ENCODE data around the gene ANGPT4. TPM values are rescaled to one million over a fixed set of nuclear protein-coding genes. Genes with fewer than 3 reads are reported as not detected.

Gene ANGPT4
- total RNA-seq, 1 donor from 2014 or later, result 0.12 TPM

- H3K4me3 Mint-ChIP-seq (ENCODE audit: unreplicated experiment), result peak within 1 kb of the TSS; percentile 78
- peaks cover 4% of the 10 kb centered on the region for H3K9me3 Mint-ChIP-seq (ENCODE audit: low read depth)
- H3K4me1 Mint-ChIP-seq (ENCODE audit: low read depth), result peaks cover 24% of the 10 kb centered on the region
- H3K27me3 Mint-ChIP-seq (ENCODE audit: low read depth), result no peaks in the 10 kb centered on the region
- peak within 1 kb of the TSS; percentile 78 for H3K27ac Mint-ChIP-seq (ENCODE audit: unreplicated experiment)
- DNase-seq (ENCODE audit: low spot score), result peak; percentile 98
- no peaks in the 10 kb centered on the region for H3K36me3 Mint-ChIP-seq (ENCODE audit: low read depth)
- no peak for TF ChIP-seq CTCF (IDR thresholded peaks at IDR 0.05)
Observed at GRCh38 chr20:833450-834150, 82.5 kb downstream of the ANGPT4 start, which contains the start of gene FAM110A. FAM110A (plus strand) TSS chr20:833715; CDS start chr20:844805, 11,090 bp downstream.

GRCh38 chr20:833121-833449 lies 83.0 kb downstream of the ANGPT4 start:
- peak; percentile 6 for TF ChIP-seq CTCF (IDR thresholded peaks at IDR 0.05)

GRCh38 chr20:831956-832355 lies 84.2 kb downstream of the ANGPT4 start:
- Mint-ChIP-seq H3K4me1 (ENCODE audit: low read depth) (peaks cover 24% of the 10 kb centered on the region), H3K27me3 (ENCODE audit: low read depth) (no peaks in the 10 kb centered on the region), H3K36me3 (ENCODE audit: low read depth) (no peaks in the 10 kb centered on the region), H3K9me3 (ENCODE audit: low read depth) (no peaks in the 10 kb centered on the region), H3K27ac (ENCODE audit: unreplicated experiment) (no peak overlapping the region), H3K4me3 (ENCODE audit: unreplicated experiment) (no peak overlapping the region)
- no peak for TF ChIP-seq CTCF (IDR thresholded peaks at IDR 0.05)
- peak; percentile 4 for DNase-seq (ENCODE audit: low spot score)

More at GRCh38 chr20:833121-833449, 83.0 kb downstream of the ANGPT4 start:
- Mint-ChIP-seq H3K9me3 (ENCODE audit: low read depth) (no peaks in the 10 kb centered on the region), H3K4me3 (ENCODE audit: unreplicated experiment) (peak overlapping the region; percentile 78), H3K27ac (ENCODE audit: unreplicated experiment) (peak overlapping the region; percentile 78), H3K4me1 (ENCODE audit: low read depth) (peaks cover 24% of the 10 kb centered on the region), H3K36me3 (ENCODE audit: low read depth) (no peaks in the 10 kb centered on the region), H3K27me3 (ENCODE audit: low read depth) (no peaks in the 10 kb centered on the region)
- DNase-seq (ENCODE audit: low spot score), result no peak

GRCh38 chr20:831251-831650 lies 84.9 kb downstream of the ANGPT4 start:
- H3K4me3 Mint-ChIP-seq (ENCODE audit: unreplicated experiment), result no peak overlapping the region
- no peak overlapping the region for H3K27ac Mint-ChIP-seq (ENCODE audit: unreplicated experiment)
- H3K36me3 Mint-ChIP-seq (ENCODE audit: low read depth), result no peaks in the 10 kb centered on the region
- H3K9me3 Mint-ChIP-seq (ENCODE audit: low read depth), result no peaks in the 10 kb centered on the region
- peak; percentile 2 for DNase-seq (ENCODE audit: low spot score)
- peaks cover 21% of the 10 kb centered on the region for H3K4me1 Mint-ChIP-seq (ENCODE audit: low read depth)
- no peak for TF ChIP-seq CTCF (IDR thresholded peaks at IDR 0.05)
- H3K27me3 Mint-ChIP-seq (ENCODE audit: low read depth), result no peaks in the 10 kb centered on the region

- Mint-ChIP-seq H3K9me3 (ENCODE audit: low read depth) (no peaks in the 10 kb centered on the region), H3K4me3 (ENCODE audit: unreplicated experiment) (no peak overlapping the region), H3K36me3 (ENCODE audit: low read depth) (no peaks in the 10 kb centered on the region), H3K27ac (ENCODE audit: unreplicated experiment) (no peak overlapping the region), H3K27me3 (ENCODE audit: low read depth) (no peaks in the 10 kb centered on the region), H3K4me1 (ENCODE audit: low read depth) (peaks cover 16% of the 10 kb centered on the region)
- no peak for DNase-seq (ENCODE audit: low spot score)
- TF ChIP-seq CTCF (IDR thresholded peaks at IDR 0.05), result no peak
Observed at GRCh38 chr20:830011-830521, 86.1 kb downstream of the ANGPT4 start.

Data from chondrocyte (in vitro differentiated cells).